GM18526 (cell line): Measurements from ENCODE around the gene TMEM9B.

Source experiments
- POLR2A ChIP-seq: IDR thresholded peaks from 3 replicates; pipeline ENCODE4 v1.6.1; 2011; ENCODE audit not compliant: insufficient read length; ENCODE audit errors: extremely low read depth

Gene TMEM9B

GRCh38 chr11:8914661-8915018 is 49.6 kb downstream of the TMEM9B start:
- no peak for TF ChIP-seq POLR2A

GRCh38 chr11:8913961-8914660 is 50.1 kb downstream of the TMEM9B start:
- no peak for TF ChIP-seq POLR2A

- peak; percentile 63 for TF ChIP-seq POLR2A
These were observed 53.0 kb downstream of the TMEM9B start, which contains the start of gene AKIP1 for GRCh38 chr11:8911029-8911823. Gene AKIP1, plus strand, starts transcription at chr11:8911189. Its CDS starts 261 bp downstream, at chr11:8911450.

GRCh38 chr11:8910649-8911026 is 53.6 kb downstream of the TMEM9B start:
- no peak for TF ChIP-seq POLR2A

- no peak for TF ChIP-seq POLR2A
These were observed 56.1 kb downstream of the TMEM9B start for GRCh38 chr11:8908099-8908498.

- no peak for TF ChIP-seq POLR2A
These were observed 57.1 kb downstream of the TMEM9B start for GRCh38 chr11:8907116-8907515.

- no peak for TF ChIP-seq POLR2A
These were observed 58.6 kb downstream of the TMEM9B start for GRCh38 chr11:8905528-8906165.

- TF ChIP-seq POLR2A = no peak
These were observed 65.0 kb downstream of the TMEM9B start for GRCh38 chr11:8899119-8899753.
